ENCODE results near the gene ARHGEF16.

ARHGEF16 gene

DNA sequence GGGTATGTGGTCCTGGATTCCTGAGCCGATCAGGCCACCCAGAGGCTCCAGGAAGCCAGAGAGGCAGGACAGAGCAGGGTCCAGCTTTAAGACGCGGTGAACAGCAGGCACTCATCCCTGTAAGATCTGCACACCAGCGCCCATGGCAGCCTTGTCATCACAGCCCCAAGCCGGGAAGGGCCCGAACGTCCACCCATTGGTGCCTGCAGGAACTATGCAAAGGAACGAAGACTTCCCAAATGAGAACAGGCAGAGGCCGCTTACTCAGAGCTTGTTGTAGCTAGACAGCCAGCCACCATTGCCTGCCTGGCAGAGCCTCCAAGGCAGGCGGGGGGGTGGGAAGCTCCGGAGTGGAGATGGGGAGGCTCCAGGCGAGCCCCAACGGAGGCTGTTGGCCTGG lies 12.1 kb upstream of the ARHGEF16 start:
- TF ChIP-seq, protein P1, sequence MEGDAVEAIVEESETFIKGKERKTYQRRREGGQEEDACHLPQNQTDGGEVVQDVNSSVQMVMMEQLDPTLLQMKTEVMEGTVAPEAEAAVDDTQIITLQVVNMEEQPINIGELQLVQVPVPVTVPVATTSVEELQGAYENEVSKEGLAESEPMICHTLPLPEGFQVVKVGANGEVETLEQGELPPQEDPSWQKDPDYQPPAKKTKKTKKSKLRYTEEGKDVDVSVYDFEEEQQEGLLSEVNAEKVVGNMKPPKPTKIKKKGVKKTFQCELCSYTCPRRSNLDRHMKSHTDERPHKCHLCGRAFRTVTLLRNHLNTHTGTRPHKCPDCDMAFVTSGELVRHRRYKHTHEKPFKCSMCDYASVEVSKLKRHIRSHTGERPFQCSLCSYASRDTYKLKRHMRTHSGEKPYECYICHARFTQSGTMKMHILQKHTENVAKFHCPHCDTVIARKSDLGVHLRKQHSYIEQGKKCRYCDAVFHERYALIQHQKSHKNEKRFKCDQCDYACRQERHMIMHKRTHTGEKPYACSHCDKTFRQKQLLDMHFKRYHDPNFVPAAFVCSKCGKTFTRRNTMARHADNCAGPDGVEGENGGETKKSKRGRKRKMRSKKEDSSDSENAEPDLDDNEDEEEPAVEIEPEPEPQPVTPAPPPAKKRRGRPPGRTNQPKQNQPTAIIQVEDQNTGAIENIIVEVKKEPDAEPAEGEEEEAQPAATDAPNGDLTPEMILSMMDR (IDR thresholded peaks at IDR 0.05; ENCODE audit: low read length, missing control alignments) = no peak
- H3K4me3 ChIP-seq (replicated peaks; ENCODE audit: low read depth, low read length) = no peak overlapping the region
- DNase-seq (ENCODE audit: low read depth) = no peak

DNA sequence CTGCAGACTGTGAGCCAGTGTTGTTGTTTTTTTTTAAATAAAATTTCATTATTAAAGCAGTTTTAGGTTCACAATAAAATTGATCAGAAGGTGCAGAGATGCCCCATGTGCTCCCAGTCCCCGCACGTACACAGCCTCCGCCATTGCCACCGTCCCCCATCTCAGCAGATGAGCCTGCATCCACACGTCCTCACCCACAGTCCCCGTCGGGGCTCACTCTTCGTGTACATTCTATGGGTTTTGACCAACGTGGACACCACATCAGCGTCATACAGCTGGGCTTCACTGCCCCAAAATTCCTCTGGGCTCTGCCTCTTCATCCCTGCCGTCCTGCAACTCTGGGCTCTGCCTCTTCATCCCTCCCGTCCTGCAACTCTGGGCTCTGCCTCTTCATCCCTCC lies 11.6 kb upstream of the ARHGEF16 start:
- TF ChIP-seq, protein P1 (IDR thresholded peaks at IDR 0.05; ENCODE audit: low read length, missing control alignments) = no peak
- no peak overlapping the region for H3K4me3 ChIP-seq (replicated peaks; ENCODE audit: low read depth, low read length)
- DNase-seq (ENCODE audit: low read depth) = no peak

DNA sequence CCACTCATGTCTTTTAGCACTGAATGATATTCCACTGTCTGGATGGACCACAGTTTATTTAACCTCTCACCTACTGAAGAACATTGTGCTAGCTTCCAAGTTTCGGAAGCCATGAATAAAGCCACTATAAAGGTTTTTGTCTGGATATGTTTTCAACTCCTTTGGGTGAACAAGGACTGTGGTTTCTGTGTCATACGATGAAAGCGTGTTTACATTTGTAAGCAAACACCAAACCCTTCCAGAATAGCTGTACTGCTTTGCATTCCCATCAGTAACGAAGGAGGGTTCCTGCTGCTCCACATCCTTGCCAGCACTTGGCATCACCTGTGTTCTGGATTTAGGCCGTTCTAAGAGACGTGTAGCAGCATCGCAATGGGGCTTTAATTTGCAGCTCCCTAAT lies 10.7 kb upstream of the ARHGEF16 start:
- no peak overlapping the region for H3K4me3 ChIP-seq (replicated peaks; ENCODE audit: low read depth, low read length)
- DNase-seq (ENCODE audit: low read depth) = no peak
- TF ChIP-seq, protein P1 (IDR thresholded peaks at IDR 0.05; ENCODE audit: low read length, missing control alignments) = no peak

DNA sequence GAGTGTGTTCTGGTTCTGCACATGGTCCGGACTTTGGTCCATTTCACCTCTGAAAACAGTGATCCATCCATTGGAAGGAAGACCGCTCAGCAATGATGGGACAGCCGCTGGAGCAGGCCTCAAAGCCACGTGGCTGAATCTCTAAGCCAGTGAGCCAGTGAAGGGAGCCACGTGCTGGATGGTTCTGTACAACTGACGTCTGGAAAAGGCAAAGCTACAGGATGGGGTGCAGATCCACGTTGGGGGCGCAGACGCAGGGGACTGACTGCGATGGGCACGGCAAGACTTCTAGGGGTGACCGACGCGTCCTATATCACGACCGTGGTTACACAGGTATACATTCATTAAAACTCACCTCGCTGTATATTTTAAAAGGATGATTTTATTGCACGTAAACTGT lies 10.2 kb upstream of the ARHGEF16 start:
- TF ChIP-seq, protein P1 (IDR thresholded peaks at IDR 0.05; ENCODE audit: low read length, missing control alignments) = no peak
- no peak overlapping the region for H3K4me3 ChIP-seq (replicated peaks; ENCODE audit: low read depth, low read length)
- no peak for DNase-seq (ENCODE audit: low read depth)

DNA sequence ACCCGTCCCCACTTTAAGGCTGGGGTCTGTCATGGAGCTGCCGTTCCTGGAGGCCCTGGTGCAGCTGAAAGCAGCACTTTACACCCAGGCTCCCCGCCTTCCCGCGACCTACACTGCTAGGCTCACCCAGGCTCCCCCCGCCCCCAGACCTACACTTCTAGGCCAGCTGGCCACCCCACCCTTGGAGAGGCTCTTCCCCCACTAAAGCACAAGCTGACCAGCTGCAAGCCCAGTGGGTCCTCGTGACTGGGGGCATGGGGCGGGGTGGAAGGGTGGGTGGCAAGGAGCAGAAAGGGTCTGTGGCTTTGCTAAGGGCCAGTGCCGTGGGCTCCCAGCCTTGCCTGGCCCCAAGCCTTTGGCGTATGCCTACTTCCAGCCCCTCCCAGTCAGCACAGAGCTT lies 9.7 kb upstream of the ARHGEF16 start:
- TF ChIP-seq, protein P1 (IDR thresholded peaks at IDR 0.05; ENCODE audit: low read length, missing control alignments) = no peak
- H3K4me3 ChIP-seq (replicated peaks; ENCODE audit: low read depth, low read length) = no peak overlapping the region
- no peak for DNase-seq (ENCODE audit: low read depth)

DNA sequence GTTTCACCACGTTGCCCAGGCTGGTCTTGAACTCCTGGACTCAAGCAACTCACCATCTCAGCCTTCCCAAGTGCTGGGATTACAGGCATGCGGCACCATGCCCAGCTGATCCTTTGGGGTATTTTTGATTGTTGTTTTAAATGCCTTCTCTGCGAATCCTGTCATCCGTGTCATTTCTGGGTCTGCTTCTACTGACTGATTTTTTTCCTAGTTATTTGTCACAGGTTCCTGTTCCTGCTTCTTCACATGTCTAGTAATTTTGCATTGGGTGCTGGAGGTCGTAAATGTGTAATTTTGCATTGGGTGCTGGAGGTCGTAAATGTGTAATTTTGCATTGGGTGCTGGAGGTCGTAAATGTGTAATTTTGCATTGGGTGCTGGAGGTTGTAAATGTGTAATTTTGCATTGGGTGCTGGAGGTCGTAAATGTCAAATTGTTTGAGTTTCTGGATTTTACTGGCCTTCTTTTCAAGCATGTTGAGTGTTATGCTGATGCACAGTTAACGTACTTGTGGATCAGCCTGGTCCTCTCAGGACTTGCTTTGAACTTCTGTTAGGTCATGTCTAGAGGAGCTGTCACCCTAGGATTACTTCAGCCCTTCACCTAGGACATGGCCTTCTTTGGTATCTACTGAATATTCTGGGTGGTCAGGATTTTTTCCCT lies 4.1 kb upstream of the ARHGEF16 start:
- TF ChIP-seq, protein P1 (IDR thresholded peaks at IDR 0.05; ENCODE audit: low read length, missing control alignments) = no peak
- DNase-seq (ENCODE audit: low read depth) = no peak

DNA sequence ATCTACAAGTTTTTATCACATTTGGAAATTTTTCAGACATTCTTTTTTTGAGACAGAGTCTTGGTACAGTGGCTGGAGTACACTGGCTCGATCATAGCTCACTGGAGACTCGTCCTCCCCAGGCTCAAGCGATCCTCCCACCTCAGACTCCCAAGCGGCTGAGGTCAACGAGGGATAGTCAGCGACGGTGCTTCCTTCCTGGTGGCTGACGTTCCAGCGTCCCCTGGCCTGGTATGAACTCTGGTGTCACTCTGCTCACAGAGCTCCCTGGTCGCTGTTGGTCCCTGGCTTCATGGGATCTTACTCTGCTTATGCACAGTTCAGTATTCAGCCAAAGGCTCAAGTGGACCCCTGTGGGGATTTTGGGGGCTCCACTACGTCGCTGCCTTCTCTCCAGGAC lies 3.5 kb upstream of the ARHGEF16 start:
- no peak for DNase-seq (ENCODE audit: low read depth)
- no peak overlapping the region for H3K4me3 ChIP-seq (replicated peaks; ENCODE audit: low read depth, low read length)
- TF ChIP-seq, protein P1 (IDR thresholded peaks at IDR 0.05; ENCODE audit: low read length, missing control alignments) = no peak

More for the DNA sequence above, 4.1 kb upstream of the ARHGEF16 start:
- H3K4me3 ChIP-seq (replicated peaks; ENCODE audit: low read depth, low read length) = no peak overlapping the region

All from fibroblast of pulmonary artery (primary cell).